AG10803 (cell line): ENCODE measurements around the gene HOXA3.

Source experiments
- DNase-seq: peaks from one replicate; pipeline ENCODE4 v3.0.0; 2010; ENCODE audit warnings: low read depth
- H3K4me3 ChIP-seq: 2 replicates; pipeline ENCODE4 v1.5.1; 2011; ENCODE audit warnings: mild to moderate bottlenecking, low read length, control low read depth
- TF ChIP-seq, protein P1 (sequence below): conservative IDR thresholded peaks from 2 replicates; pipeline ENCODE4 v1.5.1; 2011; ENCODE audit warnings: mild to moderate bottlenecking, low read length, control low read depth, inconsistent platforms

The HOXA3 gene

DNA sequence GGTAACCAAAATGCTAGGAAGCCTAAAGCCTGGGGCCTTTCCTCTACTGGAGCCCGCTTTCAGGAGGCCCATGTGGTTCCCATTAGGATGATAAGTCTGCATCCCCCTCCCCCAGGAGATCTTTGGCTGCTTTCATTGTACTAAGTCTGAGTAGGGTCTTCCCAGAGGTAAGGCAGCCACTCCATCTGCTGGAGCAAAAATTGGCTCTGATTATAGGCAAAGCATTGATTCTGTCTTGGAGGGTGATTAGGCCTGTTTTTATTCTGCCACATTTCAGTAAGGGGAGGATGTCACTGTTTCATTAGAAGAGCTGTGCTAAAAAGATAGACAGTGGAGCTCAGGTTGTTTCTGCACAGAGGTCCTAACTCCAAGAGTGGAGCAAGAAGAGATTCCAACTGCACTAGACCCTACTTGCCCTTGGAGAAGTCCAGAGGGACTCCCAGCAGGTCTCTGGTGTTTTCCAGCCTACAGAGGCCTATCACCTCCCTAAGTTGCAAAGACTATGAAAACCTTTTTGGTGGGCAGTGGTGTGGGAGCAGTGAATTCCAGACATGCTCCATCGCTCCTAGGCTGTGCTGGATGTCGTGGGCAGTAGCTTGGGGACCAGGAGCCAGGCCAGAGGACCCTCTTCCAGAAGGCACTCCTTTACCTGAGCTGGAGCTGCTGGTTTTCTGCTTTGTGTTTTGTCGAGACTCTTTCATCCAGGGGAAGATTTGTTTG, 42.8 kb downstream of the HOXA3 start:
- H3K4me3 ChIP-seq: no peak overlapping the region
- TF ChIP-seq, protein P1, sequence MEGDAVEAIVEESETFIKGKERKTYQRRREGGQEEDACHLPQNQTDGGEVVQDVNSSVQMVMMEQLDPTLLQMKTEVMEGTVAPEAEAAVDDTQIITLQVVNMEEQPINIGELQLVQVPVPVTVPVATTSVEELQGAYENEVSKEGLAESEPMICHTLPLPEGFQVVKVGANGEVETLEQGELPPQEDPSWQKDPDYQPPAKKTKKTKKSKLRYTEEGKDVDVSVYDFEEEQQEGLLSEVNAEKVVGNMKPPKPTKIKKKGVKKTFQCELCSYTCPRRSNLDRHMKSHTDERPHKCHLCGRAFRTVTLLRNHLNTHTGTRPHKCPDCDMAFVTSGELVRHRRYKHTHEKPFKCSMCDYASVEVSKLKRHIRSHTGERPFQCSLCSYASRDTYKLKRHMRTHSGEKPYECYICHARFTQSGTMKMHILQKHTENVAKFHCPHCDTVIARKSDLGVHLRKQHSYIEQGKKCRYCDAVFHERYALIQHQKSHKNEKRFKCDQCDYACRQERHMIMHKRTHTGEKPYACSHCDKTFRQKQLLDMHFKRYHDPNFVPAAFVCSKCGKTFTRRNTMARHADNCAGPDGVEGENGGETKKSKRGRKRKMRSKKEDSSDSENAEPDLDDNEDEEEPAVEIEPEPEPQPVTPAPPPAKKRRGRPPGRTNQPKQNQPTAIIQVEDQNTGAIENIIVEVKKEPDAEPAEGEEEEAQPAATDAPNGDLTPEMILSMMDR: no peak

DNA sequence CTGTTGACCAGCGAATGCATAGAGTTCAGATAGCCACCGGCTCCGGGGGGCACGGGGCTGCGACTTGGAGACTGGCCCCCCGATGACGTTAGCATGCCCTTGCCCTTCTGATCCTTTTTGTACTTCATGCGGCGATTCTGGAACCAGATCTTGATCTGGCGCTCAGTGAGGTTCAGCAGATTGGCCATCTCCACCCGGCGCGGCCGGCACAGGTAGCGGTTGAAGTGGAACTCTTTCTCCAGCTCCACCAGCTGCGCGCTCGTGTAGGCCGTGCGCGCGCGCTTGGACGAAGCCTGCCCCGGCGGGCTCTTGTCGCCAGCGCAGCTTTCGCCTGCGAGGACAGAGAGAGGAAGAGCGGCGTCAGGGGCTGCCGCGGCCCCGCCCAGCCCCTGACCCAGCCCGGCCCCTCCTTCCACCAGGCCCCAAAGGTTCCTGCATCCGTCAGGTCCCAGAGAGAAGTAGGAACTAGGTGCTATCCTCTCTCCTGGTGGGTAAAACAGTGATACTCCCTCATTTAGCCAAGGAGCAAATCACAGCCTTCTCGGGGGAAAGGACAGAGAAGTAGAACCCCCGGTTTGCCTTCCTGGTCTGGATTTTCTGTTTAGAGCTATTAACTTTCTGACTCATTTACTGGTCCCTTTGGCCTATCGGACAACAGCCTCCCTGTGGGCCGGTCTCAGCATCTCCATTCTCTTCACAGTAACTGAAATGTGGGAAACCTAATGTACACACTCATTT, 43.8 kb downstream of the HOXA3 start:
- no peak overlapping the region for H3K4me3 ChIP-seq
- DNase-seq: no peak
- TF ChIP-seq, protein P1: no peak

More for the DNA sequence above, 42.8 kb downstream of the HOXA3 start:
- DNase-seq: no peak

DNA sequence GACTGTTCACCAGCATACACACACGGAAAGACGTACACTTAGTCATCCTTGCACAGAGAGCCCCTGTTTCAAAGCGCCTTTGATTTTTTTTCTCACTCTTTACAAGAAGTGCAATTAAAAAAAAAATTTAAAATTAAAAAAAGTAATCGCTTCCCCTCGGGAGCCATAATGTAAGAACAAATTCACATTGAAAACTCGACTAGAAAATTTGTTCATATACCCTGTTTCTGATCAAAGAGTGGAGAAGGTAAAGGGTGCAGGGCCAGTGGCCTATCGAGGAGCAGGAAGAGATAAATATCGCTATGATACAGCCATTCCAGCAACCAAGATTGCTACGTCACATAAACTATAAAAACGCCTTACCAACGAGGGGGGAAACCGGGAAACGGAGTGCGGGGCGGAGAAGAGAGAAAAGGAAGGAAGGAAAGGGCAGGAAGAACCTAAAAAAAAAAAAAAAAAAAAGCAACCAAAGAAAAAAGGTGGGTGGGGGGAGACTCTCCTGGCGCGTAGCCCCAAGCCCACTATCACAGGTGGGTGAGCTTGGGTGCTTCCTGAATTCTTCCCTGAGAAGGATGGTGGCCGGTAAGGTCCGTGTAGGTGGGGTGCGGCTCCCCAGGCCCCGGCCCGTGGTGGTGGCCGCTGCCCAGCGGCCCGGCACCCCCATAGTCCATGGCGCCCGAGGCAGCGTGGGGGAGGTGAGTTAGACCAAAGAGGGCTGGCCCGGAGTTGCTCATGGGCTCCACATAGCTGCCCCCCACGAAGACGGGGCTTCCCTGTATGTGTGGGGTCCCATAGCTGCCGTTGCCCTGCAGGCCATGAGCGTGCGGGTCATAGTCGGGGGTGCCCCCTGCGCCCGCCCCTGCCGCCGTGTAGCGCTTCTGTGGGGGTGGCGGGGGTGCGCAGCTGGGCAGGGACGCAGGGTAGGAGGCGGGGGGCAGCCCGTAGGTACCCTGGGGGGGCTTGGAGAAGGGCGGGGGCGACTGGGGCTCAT, 44.7 kb downstream of the HOXA3 start:
- TF ChIP-seq, protein P1: no peak
- no peak overlapping the region for H3K4me3 ChIP-seq
- no peak for DNase-seq

DNA sequence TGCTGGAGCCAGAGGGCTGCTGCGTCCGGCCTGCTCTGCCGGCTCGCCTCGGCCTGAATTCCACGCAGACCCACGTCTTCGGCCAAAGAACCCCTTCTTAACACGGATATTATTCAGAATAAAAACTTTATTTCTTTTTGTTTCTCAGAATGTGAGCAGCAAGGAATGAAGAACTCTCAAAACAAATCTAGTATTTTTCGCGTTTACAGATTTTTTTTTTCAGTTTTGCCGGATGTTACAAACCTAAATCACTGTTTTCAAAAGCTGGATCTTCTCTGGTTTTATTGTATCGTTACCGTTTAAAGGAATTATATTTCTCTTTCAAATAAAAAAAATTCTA, 45.5 kb downstream of the HOXA3 start:
- no peak for DNase-seq
- TF ChIP-seq, protein P1: no peak
- H3K4me3 ChIP-seq: no peak overlapping the region

DNA sequence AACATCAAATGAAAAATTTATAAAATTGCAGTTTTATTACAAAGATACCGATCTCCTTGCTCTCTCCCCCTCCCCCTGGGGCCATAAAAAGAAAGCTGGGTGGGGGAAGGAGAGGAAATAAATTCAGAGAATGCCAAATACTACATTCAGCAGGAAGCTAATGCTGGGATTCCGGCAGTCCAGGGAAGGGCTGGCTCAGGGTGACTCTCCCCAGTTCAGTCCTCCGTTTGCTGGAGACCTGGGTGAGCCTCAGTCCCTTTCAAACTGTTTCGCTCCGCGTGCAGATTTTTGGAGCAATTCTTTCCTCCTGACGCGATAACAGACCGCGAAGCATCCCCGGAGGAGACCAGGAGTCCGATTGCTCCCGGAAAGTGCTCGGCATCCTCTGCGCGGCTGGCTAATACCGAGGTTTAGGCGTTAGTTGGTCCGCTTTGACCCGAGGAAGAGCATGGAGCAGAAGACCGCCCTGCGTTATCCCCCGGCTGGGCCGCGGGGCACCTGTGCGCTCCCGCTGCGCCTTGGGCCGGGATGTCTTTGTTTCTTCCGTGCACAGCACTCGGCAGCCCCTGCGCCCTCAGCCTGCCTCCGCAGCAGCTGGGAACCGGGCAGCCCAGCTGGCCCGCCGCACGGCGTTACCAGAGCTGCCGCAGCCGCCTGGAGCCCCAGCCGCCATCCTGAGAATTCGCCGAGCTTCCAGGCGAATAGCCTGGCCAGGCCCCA, 46.0 kb downstream of the HOXA3 start:
- H3K4me3 ChIP-seq: no peak overlapping the region
- DNase-seq: no peak
- TF ChIP-seq, protein P1: no peak

DNA sequence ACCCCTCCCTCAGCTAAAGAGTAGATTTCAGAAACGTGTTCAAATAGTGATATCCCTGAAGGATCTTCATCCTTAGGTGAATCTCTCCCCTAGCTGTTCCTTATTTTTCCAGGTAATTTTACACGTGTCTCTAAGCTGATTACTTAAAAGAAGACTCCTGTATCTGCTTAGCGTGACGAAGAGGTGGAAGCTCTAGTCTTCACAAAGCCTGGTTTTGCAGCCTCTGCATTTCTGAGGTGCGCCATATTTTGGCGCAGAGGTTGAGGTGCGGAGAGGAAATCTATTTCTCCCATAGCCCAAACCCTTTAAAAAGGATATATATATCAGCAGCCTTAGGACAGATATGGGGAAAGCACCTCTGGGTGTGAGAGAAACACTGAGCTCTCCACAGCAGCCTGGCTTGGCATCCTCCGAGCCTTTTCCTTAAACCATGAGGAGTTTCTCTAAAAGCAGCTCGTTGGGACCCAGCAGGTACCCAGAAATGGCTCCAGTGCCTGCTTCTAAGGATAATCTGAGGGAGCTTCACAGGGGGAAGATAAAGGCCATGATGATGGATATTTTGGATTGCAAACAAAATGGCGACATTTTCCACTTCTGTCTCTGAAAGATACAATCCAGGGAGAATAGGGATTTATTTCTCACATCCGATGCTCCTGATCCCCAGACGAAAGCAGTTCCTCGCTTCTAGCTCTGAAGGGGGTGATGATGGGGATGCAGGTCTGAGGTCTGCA, 46.9 kb downstream of the HOXA3 start:
- DNase-seq: no peak
- no peak overlapping the region for H3K4me3 ChIP-seq
- TF ChIP-seq, protein P1: no peak
